HS-27A (cell line): ENCODE data around the gene KIF17.

Experiments
- DNase-seq: peaks from one replicate; pipeline ENCODE4 v3.0.0-alpha.2; 2012; ENCODE audit warnings: low read depth, missing footprints

Gene KIF17

GRCh38 chr1:20710469-20711284 lies 7.1 kb downstream of the KIF17 start:
- no peak for DNase-seq

GRCh38 chr1:20709868-20710267 lies 7.9 kb downstream of the KIF17 start:
- no peak for DNase-seq

- DNase-seq, result no peak
Measured at GRCh38 chr1:20708891-20709290, 8.9 kb downstream of the KIF17 start.

GRCh38 chr1:20708057-20708456 lies 9.8 kb downstream of the KIF17 start:
- no peak for DNase-seq

GRCh38 chr1:20706841-20707240 lies 11.0 kb downstream of the KIF17 start:
- no peak for DNase-seq

GRCh38 chr1:20705203-20705755 lies 12.5 kb downstream of the KIF17 start:
- DNase-seq, result no peak

GRCh38 chr1:20704390-20705202 lies 13.2 kb downstream of the KIF17 start:
- no peak for DNase-seq

- DNase-seq, result no peak
Measured at GRCh38 chr1:20703124-20703756, 14.6 kb downstream of the KIF17 start.

GRCh38 chr1:20702416-20702815 lies 15.4 kb downstream of the KIF17 start:
- DNase-seq, result no peak

GRCh38 chr1:20701847-20702246 lies 16.0 kb downstream of the KIF17 start:
- no peak for DNase-seq

GRCh38 chr1:20701446-20701845 lies 16.4 kb downstream of the KIF17 start:
- DNase-seq, result no peak

- no peak for DNase-seq
Measured at GRCh38 chr1:20700636-20701215, 17.1 kb downstream of the KIF17 start.

- no peak for DNase-seq
Measured at GRCh38 chr1:20699558-20699957, 18.2 kb downstream of the KIF17 start.

- peak; percentile 51 for DNase-seq
Measured at GRCh38 chr1:20698195-20698910, 19.5 kb downstream of the KIF17 start.

GRCh38 chr1:20697563-20697962 lies 20.2 kb downstream of the KIF17 start:
- DNase-seq, result no peak

- peak; percentile 88 for DNase-seq
Measured at GRCh38 chr1:20696397-20697333, 21.1 kb downstream of the KIF17 start.

GRCh38 chr1:20695515-20695914 lies 22.3 kb downstream of the KIF17 start:
- no peak for DNase-seq

- DNase-seq, result no peak
Measured at GRCh38 chr1:20693623-20694022, 24.2 kb downstream of the KIF17 start.

- DNase-seq, result no peak
Measured at GRCh38 chr1:20691872-20692271, 25.9 kb downstream of the KIF17 start.

- no peak for DNase-seq
Measured at GRCh38 chr1:20689645-20690056, 28.2 kb downstream of the KIF17 start.
